A204.1 (cell line): ENCODE data around the gene TOMM20.

Experiments
- FAIRE-seq: peaks from 2 replicates; lab custom pipeline; 2012; peaks lifted over from hg19 to GRCh38; lab: Jason Lieb, UNC

TOMM20 gene

DNA sequence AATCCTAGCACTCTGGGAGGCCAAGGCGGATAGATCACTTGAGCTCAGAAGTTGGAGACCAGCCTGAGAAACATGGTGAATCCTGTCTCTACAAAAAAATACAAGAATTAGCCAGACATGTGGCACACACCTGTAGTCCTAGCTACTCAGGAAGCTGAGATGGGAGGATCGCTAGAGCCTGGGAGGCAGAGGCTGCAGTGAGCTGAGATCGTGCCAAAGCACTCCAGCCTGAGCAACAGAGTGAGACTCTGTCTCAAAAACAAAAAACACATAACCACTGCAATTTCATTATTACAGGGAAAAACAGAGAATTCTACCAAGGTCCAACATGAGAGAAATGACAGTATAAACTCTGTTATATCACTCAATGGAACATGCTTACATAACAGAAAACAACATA lies 4.4 kb upstream of the TOMM20 start:
- no peak for FAIRE-seq

DNA sequence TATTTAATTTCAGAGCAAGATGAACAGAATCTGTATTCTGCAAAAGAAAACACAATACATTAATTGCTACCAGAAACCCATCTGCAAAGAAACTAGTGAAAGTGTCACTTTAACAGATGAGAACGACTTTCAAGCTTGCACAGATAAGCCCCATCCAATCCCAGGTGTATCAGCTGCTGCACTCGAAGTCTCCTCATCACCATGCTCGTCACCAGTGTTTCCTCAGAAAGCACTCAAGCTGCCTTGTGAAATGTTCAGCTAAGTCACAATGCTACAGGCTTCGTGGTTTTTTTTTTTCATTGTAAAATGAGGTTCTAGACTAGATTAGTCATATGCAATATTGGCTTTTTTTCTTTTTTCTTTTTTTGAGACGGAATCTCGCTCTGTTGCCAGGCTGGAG lies 3.3 kb upstream of the TOMM20 start:
- no peak for FAIRE-seq

DNA sequence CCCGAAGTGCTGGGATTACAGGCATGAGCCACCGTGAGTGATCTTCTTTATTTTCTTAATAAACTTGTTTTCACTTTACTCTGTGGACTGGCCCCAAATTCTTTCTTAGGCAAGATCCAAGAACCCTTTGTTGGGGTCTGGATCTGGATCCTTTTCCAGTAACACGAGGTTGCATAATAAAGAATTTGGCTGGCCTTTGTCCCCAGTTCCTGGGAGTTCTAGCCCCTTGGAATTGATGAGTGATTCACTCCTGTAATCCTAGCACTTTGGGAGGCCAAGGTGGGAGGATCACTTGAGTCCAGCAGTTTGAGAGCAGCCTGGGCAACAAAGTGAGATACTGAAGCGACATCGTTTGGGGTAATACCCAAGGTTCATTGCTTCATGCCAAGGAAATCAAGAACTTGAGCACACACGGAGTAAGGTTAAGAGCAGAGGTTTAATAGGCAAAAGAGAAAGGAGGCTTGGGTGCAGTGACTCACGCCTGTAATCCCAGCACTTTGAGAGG lies 2.2 kb upstream of the TOMM20 start:
- no peak for FAIRE-seq

DNA sequence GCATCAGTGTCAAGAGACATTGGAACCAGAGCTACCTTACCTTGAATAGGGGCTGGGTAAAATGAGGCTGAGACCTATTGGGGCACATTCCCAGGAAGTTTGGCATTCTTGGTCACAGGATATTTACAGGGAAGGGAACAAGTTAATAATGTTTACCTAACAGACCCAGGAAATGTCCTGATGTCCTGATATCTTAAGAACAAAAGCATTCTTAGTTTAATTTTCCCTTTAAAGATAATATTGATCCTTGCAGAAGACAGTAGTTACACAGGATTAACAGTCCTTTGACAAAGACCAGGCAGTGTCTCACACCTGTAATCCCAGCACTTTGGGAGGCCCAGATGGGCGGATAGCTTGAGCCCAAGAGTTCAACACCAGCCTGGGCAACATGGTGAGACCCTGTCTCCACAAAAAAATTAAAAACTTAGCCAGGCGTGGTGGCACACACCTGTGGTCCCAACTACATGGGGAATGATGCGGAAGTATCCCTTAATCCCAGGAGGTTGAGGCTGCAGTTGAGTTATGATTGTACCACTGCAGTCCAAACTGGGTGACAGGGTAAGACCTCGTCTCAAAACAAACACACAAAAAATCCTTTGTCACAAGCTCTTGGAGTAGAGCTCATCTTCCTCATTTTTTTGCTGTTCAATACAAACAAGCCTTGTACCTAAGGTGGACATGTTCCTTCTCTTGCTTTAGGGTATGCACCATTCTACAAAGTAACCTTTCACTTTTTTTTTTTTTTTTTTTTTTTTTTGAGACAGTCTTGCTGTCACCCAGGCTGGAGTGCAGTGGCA lies 1.3 kb upstream of the TOMM20 start:
- FAIRE-seq: no peak

DNA sequence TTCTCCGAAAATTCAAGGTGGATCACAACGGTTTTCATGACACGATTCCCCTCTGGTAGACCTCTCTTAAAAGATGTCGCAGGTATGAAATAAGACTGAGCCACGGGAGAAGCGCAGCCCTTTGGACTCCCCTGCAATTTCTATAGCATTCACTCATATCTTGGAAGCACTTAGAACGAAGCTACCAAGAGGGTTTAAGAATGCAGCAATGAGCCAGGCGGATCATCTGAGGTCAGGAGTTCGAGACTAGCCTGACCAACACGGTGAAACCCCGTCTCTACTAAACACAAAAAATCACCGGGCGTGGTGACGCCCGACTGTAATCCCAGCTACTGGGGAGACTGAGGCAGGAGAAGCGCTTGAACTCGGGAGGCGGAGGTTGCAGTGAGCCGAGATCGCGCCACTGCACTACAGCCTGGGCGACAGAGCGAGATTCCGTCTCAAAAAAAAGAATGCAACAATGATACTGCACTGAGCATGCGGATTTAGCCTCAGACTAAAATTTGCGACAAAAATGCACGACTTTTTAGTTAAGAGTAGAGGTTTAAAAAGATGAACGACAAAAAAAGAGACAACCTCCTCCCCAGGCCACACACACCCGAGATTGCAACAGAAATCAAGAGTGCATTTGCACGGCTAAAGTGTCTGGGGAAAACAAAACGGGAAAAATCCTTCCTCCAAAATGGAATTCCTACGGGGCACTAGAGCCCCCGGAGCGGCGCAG lies 743 bp downstream of the TOMM20 start:
- FAIRE-seq: no peak

DNA sequence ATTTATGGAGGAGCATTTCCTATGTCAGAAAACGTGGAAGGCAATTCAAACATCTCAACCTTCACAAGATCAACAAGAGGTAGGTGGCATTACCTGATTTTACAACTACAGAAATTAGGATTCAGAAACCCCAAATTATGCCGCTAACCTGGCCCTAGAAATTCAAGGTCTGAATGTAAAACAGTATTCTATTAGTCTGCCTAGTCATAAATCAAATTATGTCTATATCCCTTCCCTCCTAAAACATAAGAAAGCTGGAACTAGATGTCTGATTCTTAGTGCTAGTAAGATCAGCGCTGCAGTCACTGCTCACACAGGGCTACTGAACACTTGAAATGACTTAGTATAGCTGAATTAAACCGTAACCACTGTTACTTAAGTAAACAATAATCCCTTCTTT lies 1.4 kb downstream of the TOMM20 start:
- FAIRE-seq: no peak

DNA sequence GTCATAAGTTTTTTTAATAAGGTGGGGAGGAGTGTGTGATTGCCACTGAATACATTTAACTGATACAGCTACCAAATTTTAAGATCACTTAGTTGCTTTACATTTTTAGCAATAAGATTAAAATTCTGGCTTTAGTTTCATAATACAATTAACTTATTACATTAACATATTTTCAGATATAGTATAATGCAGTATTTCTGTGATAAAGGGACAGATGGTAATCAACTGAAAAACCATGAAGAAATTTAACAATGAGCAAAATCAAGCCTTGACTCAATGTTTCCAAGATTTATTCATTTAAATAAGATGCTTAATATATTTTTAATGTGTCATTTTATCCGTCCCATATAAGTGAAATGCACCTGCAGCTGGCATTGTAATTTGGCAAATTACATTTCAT lies 4.0 kb downstream of the TOMM20 start:
- no peak for FAIRE-seq

DNA sequence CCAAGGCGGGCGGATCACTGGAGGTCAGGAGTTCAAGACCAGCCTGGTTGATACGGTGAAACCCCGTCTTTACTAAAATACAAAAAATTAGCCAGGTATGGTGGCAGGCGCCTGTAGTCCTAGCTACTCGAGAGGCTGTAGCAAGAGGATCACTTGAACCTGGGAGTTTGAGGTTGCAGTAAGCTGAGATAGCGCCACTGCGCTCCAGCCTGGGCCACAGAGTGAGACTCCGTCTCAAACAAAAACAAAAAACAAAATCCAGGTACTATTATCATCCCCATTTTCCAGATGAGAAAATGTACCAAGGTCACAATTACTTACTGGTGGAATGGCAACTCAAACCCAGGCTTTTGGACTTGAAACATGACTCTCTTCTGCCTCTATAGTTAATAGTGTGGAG lies 4.5 kb downstream of the TOMM20 start:
- no peak for FAIRE-seq

DNA sequence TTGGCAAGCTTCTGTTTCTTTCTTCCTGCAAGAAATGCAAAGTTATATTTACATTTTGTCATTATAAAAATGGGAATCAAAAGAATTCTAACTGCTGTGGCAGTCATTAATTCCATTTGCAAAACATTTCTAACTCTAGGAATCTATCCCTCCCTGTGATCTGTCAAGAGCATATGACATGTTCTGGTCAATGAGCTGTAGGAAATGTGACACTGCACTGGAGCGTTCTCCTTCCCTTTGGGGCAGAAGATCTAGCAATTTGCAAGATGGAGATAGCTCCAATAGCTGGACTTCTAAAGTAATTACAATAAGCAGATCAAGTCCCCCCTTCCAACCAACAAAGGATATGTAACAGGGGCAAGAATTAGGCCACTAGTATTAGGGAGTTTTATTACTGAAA lies 6.3 kb downstream of the TOMM20 start:
- FAIRE-seq: no peak

DNA sequence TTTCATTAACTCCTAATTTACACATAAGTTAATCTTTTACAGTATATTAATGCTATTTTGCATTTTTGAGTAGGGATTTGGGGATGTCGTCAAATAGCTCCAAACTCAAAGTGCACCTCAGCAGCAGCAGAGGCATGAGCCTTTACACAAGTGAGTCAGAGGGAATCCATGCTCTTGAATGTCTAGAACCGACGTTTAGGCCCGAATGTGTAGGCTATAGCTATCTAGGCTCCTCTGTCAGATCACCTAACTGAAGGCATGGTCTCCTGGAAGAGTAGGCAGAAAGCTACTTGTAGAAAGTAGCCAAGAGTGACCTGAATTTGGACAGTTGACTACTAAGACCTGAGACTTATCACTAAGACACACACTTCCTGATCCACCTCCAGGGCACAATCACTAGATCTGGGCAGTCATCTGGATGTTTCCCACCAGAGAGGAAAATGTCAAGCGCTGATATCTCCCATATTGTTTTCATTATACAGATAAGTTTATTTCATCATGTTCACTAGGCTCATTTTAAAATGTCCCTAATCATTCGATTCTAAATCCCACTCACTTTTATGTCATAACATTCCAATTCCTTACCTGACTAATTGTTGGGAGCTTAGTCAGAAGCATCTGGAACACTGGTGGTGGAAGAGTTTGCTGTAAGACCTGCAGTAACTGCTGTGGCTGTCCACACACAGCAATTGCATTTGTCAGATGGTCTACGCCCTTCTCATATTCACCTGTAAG lies 15.3 kb downstream of the TOMM20 start:
- FAIRE-seq: no peak

DNA sequence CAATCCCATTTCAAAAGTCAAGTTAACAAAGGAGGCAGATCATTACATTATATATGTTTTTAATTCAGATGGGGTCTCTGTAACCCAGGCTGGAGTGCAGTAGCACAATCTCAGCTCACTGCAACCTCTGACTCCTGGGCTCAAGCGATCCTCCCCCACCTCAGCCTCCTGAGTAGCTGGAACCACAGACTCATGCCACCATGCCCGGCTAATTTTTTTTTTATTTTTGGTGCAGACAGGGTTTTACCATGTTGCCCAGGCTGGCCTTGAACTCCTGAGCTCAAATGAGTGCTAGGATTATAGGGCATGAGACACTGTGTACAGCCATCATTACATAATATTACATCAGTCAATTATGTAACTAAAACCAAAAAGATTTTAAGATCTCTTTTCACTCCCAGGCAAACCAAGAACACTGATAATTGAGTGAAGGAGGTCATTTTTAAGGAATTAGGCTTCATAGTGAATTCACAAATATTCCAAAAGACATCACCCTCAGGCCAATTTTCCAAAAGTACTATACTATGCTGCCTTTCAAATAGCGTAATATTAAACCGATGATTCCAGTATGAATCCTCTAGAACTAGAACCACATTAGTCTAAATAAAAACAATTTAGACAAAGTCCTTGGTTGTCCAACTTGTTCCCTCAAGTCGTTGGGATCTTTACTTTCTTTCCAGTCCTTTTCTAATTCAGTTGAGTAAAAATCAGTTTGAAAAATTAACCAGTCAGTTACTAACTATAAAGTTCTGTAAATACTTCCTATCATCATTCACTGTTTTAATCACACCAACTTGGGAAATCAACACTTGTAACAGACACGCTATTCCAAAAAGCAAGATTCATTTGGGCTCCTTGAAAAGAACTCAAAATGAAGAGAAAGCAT lies 16.1 kb downstream of the TOMM20 start:
- FAIRE-seq: no peak

DNA sequence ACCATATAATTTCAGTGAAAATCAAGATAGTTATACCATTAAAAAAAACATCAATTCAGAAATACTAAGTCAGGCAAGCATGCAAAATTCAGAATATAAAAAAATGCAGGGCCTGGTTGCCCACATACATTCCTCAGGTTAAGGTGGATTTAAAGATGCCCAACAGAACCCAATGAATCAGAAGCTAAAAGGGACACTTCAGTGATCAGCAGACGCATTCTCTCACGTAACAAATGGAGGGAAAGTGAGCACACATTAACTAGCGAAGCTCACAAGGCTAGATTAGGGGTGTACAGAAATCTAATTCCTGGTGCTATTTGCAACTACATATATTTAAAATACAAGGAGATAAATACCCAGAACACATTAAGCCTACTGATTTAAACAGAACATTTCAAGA lies 17.5 kb downstream of the TOMM20 start:
- no peak for FAIRE-seq

DNA sequence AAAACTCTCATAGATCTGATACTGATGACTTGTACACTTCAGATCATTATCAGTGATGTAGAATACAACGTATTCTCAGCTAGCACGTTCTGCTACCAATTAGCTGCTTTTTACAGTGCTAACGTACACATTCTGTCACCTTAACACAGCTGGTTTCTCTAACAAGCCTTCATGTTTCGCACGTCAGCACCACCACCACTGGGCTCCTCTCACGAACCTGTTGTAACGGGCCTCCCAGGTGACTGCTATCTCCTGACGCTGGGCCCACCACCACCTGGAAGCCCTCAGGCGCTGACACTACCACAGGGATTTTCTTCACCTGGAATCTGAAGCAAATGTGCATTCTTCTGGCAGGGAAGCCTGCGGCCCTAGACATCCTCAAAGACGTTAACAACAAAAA lies 19.8 kb downstream of the TOMM20 start:
- no peak for FAIRE-seq

DNA sequence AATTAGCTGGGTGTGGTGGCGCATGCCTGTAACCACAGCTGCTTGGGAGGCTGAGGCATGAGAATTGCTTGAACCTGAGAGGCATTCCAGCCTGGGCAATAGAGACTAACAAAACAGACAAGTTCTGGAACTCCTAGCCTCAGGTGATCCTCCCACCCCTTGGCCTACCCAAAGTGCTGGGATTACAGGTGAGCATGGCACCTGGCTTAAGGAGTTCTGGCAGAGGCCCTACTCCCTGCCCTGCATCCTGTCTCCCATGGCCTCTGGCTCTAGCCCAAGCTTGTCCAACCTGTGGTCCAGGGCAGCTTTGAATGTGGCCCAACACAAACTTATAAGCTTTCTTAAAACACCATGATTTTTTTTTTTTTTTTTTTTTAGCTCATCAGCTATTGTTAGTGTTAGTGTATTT lies 20.4 kb downstream of the TOMM20 start:
- FAIRE-seq: no peak

DNA sequence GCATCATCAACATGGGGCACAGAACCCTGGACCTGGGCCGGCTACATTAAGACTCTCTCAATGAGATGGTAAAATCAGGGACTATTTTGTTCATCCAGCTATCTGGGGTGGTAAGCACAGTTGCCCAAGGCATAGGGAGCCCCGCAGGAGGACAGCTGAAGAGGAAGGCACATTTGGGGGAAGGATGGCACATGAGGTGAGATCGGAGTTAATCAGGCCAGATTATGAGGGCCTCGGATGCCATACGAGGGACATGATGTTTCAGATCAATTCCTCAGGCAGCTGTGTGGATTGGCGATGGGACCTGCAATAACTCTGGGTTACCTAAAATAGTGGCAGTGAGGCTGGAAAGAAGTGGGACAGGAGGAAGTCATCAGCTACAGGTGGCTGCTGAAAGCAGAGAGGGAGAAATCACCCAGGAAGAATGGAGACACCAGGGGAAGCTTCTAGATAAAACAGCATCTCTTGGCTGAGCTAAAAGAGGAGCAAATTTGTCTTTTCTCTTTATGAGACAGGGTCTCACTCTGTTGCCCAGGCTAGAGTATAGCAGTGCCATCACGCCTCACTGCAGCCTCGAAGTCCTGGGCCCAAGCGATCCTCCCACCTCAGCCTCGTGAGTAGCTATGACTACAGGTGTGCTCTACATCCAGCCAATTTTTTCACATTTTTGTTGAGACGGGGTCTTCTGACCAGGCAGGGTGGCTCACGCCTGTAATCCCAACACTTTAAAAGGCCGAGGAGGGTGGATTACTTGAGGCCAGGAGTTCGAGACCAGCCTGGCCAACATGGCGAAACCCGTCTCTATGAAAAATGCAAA lies 21.1 kb downstream of the TOMM20 start:
- no peak for FAIRE-seq

DNA sequence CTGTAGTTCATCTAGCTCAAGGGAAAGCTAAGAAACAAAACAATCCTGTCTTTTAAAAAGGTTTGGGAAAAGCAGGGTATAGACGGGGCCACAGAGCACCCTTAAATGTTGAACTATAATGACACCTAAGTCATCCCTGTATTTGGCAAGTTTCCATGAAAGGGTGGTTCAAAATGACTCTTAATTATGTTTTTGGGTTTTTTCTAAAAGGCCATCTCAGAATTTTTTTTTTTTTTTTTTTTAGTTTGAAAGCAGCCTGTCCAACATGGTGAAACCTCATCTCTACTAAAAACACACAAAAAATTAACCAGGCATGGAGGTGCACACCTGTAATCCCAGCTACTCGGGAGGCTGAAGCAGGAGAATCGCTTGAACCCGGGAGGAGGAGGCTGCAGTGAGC lies 22.2 kb downstream of the TOMM20 start:
- no peak for FAIRE-seq

DNA sequence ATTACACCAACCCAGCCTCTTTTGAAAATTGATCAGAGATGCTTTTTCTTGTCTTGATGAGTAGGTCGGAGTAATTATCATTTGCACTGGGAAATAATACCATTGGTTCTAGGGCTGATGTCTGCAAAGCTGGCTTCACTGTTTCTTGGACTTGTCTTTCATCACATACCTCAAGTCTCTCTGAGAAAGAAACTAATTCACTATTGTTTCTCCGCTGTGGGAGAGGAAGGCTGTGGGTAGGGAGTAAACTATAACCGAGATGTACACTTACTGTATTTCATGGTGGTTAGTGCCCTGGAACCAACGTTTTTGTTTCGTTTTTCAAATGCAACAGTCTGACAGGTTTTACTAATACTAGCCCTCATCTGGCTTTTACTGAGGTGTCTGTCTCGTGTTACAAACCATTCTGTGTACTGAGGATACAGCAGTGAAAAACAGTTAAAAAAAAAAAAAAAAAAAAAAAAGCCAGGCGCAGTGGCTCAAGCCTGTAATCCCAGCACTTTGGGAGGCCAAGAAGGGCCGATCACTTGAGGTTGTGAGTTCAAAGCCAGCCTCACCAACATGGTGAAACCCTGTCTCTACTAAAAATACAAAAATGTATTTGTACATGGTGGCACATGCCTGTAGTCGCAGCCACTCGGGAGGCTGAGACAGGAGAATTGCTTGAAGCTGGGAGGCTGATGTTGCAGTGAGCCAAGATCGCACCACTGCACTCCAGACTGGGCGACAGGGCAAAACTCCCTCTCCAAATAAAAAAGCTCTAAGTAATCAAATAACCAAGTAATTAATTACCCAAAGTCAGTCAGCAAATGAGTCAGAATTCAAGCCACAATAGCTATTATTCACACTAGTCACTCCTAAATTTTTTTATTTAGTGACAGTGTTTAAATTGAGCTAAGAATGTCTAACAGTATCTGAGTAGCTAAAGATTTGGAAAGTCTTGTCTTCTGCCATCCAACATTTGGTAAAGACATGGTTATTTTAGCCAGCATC lies 23.3 kb downstream of the TOMM20 start:
- FAIRE-seq: no peak

DNA sequence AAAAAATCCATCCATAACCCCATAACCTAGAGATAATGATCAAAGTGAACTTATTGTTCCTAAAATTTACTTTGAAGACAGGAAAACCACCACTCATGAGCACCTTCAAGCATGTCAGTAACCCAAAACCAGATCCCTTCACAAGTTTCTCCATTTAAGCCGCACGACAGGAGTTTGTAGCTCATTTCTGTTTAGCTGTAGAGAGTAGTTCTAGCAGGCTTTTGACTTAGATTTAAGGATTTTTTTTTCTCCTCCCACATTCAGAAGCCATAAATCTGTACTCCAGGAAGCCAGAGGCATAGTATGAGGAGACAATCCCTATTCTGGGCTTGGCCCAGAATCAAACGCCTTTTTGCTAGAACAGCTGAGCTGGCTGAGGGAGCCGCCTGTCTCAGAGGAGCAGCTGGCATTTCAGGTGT lies 25.6 kb downstream of the TOMM20 start:
- FAIRE-seq: no peak

DNA sequence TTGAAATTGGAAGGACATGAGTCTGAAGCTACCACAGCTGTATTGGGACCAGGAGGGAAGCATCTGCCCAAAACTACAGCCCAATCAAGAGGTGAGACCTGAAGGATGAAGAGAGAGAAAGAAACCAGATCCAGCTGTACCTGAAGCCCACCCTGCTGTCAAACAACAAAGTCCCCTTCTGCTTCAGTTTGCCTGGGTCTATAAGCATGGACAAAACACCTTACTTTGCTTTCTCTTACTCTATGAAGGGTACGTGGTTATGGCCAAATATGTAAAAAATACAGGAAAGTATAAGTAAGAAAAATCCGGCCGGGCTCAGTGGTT lies 26.4 kb downstream of the TOMM20 start:
- FAIRE-seq: no peak
